Glomerular endothelial cell (primary cell): ENCODE measurements around the gene VCAM1. TPM values are rescaled to one million over a fixed set of nuclear protein-coding genes. Genes with fewer than 3 reads are reported as not detected.

ENCODE experiments used
- DNase-seq: peaks from one replicate; pipeline ENCODE4 v3.0.0-alpha.2; 2011; ENCODE audit warnings: low read depth, low spot score; ENCODE audit errors: extremely low read depth
- total RNA-seq: library from RNA; depleted of rRNA; stranded (reverse); fragments of >200 nt; gene quantifications from 2 replicates; pipeline ENCODE4 v1.2.3, GENCODE V29; 2015

The VCAM1 gene
- total RNA-seq, 1 donor from 2014 or later: 66.7 TPM

- no peak for DNase-seq
Observed at GRCh38 chr1:100722221-100722620, 2.7 kb downstream of the VCAM1 start.

GRCh38 chr1:100724281-100724680 is 4.7 kb downstream of the VCAM1 start:
- DNase-seq: no peak

DNA sequence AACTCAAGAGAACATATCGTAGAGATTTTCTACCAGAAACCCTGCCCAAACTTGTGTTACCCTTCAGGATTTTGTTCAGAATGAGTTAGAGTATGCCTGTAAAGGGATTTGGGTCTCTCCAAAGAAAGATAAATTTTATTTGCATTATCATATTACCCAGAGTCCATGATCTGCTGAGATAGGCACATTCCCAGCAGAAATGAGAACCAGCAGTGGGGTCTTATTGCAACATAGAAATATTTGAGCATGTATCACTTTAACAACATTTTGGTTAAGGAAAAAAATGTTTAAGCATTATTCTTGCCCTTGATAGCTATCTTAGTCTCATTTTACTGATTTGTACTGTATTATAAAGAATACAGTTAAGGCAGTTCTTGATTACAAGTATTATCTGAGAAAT is 10.6 kb downstream of the VCAM1 start:
- DNase-seq: no peak

GRCh38 chr1:100731309-100731708 is 11.8 kb downstream of the VCAM1 start:
- no peak for DNase-seq

- DNase-seq: no peak
Observed at GRCh38 chr1:100731758-100732157, 12.2 kb downstream of the VCAM1 start.

- peak; percentile 72 for DNase-seq
Observed at GRCh38 chr1:100734676-100735075, 15.1 kb downstream of the VCAM1 start.

DNA sequence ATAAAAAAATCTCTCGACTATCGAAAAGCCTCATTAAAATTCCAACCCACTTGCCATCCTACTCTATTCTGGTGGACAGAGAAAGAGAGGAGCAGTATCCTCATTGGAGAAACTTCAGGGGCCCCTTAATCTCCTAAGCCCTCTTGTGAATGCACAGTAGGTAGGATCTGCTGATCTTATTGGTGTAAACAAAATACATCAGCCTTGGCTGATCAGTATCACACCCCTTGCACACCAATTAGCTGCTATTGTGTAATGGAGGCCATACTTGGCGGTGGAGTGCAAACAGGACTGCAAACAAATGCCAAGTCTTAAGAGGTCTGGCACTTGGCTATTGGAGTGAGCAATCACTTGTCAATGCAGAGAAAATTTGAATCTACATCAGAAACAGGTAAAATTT is 15.7 kb downstream of the VCAM1 start:
- no peak for DNase-seq

- DNase-seq: no peak
Observed at GRCh38 chr1:100736324-100736723, 16.8 kb downstream of the VCAM1 start.

- no peak for DNase-seq
Observed at GRCh38 chr1:100736746-100737145, 17.2 kb downstream of the VCAM1 start.

GRCh38 chr1:100746542-100746932 is 27.0 kb downstream of the VCAM1 start:
- DNase-seq: no peak

DNA sequence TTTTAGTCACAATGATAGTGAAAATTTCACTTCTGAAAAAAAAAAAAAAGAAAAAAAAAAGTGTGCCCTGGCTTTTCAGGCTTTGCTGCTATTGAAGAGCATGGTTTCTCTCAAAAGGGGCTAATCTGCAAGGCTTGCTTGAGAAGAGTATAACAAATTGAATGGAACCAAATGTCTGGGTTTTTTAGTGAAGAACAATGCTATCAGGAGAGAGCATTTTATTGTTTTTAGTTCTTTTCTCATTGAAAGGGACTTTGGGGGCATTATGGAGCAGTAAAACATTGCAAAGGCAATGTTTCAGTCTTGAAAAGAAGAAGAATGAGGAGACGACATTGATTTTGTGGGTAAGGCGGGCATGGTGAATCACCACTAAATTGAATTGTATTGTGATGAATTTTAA is 28.2 kb downstream of the VCAM1 start:
- DNase-seq: no peak

DNA sequence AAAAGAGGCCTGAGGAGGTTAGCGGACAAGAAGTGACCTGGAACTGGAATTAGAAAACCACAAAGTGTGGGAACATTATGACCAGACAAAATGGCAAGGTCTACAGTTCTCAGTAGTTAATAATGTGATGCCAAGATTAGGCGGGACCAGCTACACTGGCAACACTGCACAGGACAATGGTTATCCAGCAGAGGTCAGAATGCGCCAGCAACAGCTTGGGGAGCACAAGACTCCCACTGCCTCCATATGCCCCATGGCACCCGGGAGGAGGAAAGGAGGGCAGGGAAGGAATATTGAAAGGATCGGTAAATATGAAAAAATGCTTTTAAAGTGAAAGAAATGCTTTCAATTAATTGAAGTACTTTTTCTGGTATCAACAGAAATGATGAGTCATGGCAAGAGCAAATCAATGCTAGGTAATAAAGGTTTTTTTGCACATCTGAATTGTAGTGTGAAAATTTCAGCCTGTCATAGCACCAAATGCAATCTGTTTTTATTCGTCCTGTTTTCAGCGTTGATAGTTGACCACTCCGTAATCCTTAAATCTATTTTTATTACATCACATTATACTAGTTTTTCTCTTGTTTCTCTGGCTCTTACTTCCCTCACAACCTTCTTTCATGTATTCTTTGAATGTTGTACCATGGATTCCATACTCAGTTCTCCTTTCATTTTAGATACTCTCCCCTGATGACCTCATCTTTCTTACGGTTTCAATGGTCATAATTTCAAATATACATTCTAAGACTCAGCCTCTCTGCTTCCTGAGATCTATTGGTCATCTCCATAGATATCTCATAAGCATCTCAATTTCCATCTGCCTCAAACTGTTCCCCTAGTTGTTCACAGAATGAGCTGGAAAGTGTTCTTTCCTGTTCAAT is 30.7 kb downstream of the VCAM1 start:
- DNase-seq: no peak

- no peak for DNase-seq
Observed at GRCh38 chr1:100752791-100753190, 33.2 kb downstream of the VCAM1 start.

- no peak for DNase-seq
Observed at GRCh38 chr1:100757946-100758345, 38.4 kb downstream of the VCAM1 start.

DNA sequence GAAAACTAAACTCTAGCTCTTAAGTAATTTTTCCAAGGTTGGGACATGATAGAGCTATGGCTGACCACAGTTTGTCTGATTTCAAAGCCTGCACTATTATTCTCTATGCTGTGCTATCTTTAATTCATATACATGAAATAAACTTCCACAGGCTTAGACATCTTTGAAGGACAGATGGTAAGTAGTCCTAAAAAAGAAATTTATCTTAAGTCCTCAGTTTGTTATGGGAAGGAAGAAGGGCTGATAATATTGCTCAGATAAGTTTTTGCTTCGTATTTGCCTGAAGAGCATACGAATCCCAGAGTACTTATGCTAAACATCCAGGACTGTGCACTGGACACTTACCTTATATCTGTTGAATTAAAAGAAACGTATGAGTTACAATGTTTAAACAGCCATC is 39.6 kb downstream of the VCAM1 start:
- no peak for DNase-seq

DNA sequence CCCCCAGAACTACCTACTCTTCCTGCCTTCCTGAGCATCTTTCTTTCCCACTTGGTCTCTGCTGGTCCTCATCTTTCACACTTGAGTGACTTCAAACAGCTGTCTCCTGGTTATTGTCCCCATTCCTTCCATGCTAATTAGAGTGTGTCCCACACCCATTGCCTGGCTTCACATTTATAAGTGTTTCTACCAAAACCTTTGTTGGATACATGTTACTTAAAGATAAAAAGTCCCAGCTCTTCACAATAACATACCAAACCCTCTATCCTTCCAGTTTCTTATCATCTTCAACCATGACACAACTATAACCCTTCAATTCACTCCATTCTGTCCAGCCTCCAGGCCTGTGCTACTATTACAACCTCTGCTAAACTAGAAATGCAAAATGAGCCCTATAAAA is 41.0 kb downstream of the VCAM1 start:
- DNase-seq: no peak

GRCh38 chr1:100762461-100762860 is 42.9 kb downstream of the VCAM1 start:
- DNase-seq: no peak

GRCh38 chr1:100767176-100767890 is 47.8 kb downstream of the VCAM1 start:
- DNase-seq: peak; percentile 14

DNA sequence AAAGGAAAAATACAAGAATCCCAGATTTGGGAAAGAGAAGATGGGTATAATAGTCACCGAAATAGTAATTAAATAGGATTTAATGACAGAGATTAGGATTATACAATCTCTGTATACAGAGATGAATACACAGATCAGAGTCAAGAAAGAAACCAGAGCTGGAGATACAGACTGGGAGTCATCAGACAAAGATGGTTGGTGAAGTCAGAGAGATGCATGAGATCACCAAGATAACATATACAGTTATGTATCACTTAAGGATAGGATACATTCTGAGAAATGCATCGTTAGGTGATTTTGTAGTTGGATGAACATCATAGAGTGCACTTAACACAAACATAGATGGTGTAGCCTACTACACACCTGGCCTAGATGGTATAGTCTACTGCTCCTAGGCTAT is 49.8 kb downstream of the VCAM1 start:
- DNase-seq: no peak

- peak; percentile 27 for DNase-seq
Observed at GRCh38 chr1:100769906-100770646, 50.5 kb downstream of the VCAM1 start.

- DNase-seq: no peak
Observed at GRCh38 chr1:100773444-100773843, 53.9 kb downstream of the VCAM1 start.
